ENCODE data around the gene PRR33. TPM values are rescaled to one million over a fixed set of nuclear protein-coding genes. Genes with fewer than 3 reads are reported as not detected.

PRR33 gene
- total RNA-seq, 2 experiments from 2014 or later, result 0.16 to 0.20 TPM

GRCh38 chr11:1909524-1909923 lies 17.8 kb upstream of the PRR33 start:
- H3K9me3 Mint-ChIP-seq, result no peaks in the 10 kb centered on the region
- intact Hi-C loops (cut with micrococcal nuclease), result no loop called here
- CTCF ChIA-PET, result interaction anchor here (1.3 kb wide), 1 partner anchor 58 kb away, joined by 3 read pairs; no protein-coding TSS in a partner anchor

GRCh38 chr11:1908618-1909017 lies 16.9 kb upstream of the PRR33 start:
- H3K36me3 Mint-ChIP-seq (ENCODE audit: low read depth), result no peaks in the 10 kb centered on the region
- no peak overlapping the region for H3K27ac Mint-ChIP-seq
- DNase-seq (no peak), ATAC-seq (no peak)
- TF ChIP-seq, protein P1, sequence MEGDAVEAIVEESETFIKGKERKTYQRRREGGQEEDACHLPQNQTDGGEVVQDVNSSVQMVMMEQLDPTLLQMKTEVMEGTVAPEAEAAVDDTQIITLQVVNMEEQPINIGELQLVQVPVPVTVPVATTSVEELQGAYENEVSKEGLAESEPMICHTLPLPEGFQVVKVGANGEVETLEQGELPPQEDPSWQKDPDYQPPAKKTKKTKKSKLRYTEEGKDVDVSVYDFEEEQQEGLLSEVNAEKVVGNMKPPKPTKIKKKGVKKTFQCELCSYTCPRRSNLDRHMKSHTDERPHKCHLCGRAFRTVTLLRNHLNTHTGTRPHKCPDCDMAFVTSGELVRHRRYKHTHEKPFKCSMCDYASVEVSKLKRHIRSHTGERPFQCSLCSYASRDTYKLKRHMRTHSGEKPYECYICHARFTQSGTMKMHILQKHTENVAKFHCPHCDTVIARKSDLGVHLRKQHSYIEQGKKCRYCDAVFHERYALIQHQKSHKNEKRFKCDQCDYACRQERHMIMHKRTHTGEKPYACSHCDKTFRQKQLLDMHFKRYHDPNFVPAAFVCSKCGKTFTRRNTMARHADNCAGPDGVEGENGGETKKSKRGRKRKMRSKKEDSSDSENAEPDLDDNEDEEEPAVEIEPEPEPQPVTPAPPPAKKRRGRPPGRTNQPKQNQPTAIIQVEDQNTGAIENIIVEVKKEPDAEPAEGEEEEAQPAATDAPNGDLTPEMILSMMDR (IDR thresholded peaks at IDR 0.05), result no peak
- intact Hi-C loops (cut with micrococcal nuclease), result no loop called here
- CTCF ChIA-PET, result interaction anchor here (1.0 to 1.3 kb wide), 2 partner anchors 59 to 215 kb away, joined by 3 read pairs; no protein-coding TSS in a partner anchor
- no peaks in the 10 kb centered on the region for H3K4me1 Mint-ChIP-seq (ENCODE audit: low read depth)
- no peak overlapping the region for H3K4me3 Mint-ChIP-seq
- no peaks in the 10 kb centered on the region for H3K9me3 Mint-ChIP-seq
- POLR2A ChIA-PET, result interaction anchor here (1.0 kb wide), 1 partner anchor 39 kb away, joined by 3 read pairs; no protein-coding TSS in a partner anchor
- H3K27me3 Mint-ChIP-seq, result peaks cover 2% of the 10 kb centered on the region

More at GRCh38 chr11:1909524-1909923, 17.8 kb upstream of the PRR33 start:
- ATAC-seq (no peak), DNase-seq (no peak)
- Mint-ChIP-seq H3K36me3 (ENCODE audit: low read depth) (no peaks in the 10 kb centered on the region), H3K27me3 (peaks cover 3% of the 10 kb centered on the region), H3K4me3 (no peak overlapping the region), H3K27ac (no peak overlapping the region), H3K4me1 (ENCODE audit: low read depth) (peaks cover 2% of the 10 kb centered on the region)
- POLR2A ChIA-PET, result no interaction called here
- TF ChIP-seq, protein P1 (IDR thresholded peaks at IDR 0.05), result no peak

DNA sequence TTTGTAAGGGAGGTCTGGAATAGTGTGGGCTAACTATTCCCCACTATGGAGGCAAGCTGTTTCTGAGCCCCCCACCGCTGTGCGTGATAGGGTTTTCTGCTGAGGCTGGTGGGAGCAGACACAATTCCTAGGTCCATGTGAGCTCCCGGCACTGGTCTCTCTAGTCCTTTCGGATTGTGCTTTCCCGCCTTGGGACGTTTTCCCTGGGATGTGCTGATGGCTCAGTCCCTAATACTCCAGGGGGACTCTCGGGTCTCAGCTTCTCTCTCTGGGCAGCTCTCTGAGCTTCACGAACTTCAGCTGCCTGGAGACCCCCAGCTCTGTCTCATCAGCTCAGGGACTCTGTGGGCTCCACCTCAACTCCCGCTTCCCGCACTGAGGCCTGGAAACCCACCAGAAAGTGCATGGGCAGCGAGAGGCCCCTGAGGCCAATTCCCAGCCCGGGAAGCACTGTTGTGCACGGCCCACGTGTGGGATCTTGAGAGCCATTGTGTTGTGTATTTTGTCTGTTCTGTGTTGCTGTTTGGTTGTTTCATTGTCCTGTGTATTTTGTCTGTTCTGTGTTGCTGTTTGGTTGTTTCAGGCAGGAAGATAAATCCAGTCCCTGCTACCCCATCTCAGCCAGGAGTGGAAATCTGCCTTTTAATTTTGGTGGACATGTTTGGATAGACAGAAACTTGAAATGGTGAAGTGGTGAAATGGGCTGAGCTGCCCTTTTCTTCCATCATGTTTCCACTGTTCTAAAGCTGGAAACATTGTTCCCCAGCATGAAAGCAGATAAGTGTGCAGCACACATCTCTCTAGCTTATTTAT lies 15.1 kb upstream of the PRR33 start:
- ATAC-seq (no peak), DNase-seq (no peak)
- TF ChIP-seq, protein P1 (IDR thresholded peaks at IDR 0.05), result no peak
- Mint-ChIP-seq H3K36me3 (ENCODE audit: low read depth) (no peaks in the 10 kb centered on the region), H3K4me3 (no peak overlapping the region), H3K27me3 (peaks cover 3% of the 10 kb centered on the region), H3K27ac (no peak overlapping the region), H3K4me1 (ENCODE audit: low read depth) (no peaks in the 10 kb centered on the region), H3K9me3 (no peaks in the 10 kb centered on the region)
- ChIA-PET CTCF (interaction anchor here (0.8 to 2.7 kb wide), 7 partner anchors 9 to 245 kb away, joined by 3 to 12 read pairs (median 3); no protein-coding TSS in a partner anchor), POLR2A (no interaction called here)
- intact Hi-C loops (cut with micrococcal nuclease), result no loop called here

- POLR2A ChIA-PET, result no interaction called here
- Mint-ChIP-seq H3K27me3 (peaks cover 3% of the 10 kb centered on the region), H3K4me3 (no peak overlapping the region), H3K36me3 (ENCODE audit: low read depth) (no peaks in the 10 kb centered on the region), H3K27ac (no peak overlapping the region), H3K9me3 (no peaks in the 10 kb centered on the region), H3K4me1 (ENCODE audit: low read depth) (no peaks in the 10 kb centered on the region)
- no peak for DNase-seq
- TF ChIP-seq, protein P1 (IDR thresholded peaks at IDR 0.05), result no peak
- intact Hi-C loops (cut with micrococcal nuclease), result no loop called here
- ATAC-seq, result no peak
- CTCF ChIA-PET, result interaction anchor here (0.8 to 2.7 kb wide), 5 partner anchors 9 to 212 kb away, joined by 3 to 12 read pairs (median 4); no protein-coding TSS in a partner anchor
Observed at GRCh38 chr11:1906181-1906580, 14.5 kb upstream of the PRR33 start.

DNA sequence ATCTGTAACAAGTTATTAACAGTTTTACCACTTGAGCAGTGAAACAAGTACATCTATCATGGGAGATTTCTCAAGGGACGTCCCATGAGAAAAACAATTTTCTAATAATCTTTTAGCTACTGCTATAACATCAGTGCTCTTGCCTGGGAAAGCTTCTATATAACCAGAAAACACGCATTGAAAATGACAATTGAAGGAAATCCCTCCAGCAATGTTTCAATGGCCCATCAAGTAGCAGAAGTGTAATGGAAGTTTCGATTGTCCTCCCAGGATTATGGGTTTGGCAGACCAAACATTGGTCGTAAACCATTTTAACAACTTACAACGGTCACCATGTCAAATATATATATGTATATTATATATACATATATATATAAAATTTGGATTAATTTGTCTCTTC lies 8.0 kb upstream of the PRR33 start:
- ATAC-seq, result no peak
- no peaks in the 10 kb centered on the region for H3K36me3 Mint-ChIP-seq (ENCODE audit: low read depth)
- H3K4me3 Mint-ChIP-seq, result no peak overlapping the region
- POLR2A ChIA-PET, result no interaction called here
- no peaks in the 10 kb centered on the region for H3K9me3 Mint-ChIP-seq
- H3K27ac Mint-ChIP-seq, result no peak overlapping the region
- no peak for DNase-seq
- intact Hi-C loops (cut with micrococcal nuclease), result loop anchor here (5.0 kb wide), 1 partner anchor 38 kb away; no protein-coding TSS in a partner anchor
- H3K4me1 Mint-ChIP-seq (ENCODE audit: low read depth), result peaks cover 3% of the 10 kb centered on the region
- CTCF ChIA-PET, result interaction anchor here (0.9 to 3.4 kb wide), 4 partner anchors 17 to 252 kb away, joined by 3 to 10 read pairs (median 4); no protein-coding TSS in a partner anchor
- TF ChIP-seq, protein P1 (IDR thresholded peaks at IDR 0.05), result no peak
- H3K27me3 Mint-ChIP-seq, result peaks cover 16% of the 10 kb centered on the region

All from activated CD8-positive, alpha-beta T cell treated with anti-CD3 and anti-CD28 coated beads for 36 hours (primary cell).